ENCODE data around the gene OCLN. TPM values are rescaled to one million over a fixed set of nuclear protein-coding genes. Genes with fewer than 3 reads are reported as not detected.
"Not testable (repeated sequence)": the region's sequence is repeated elsewhere in the genome, so short reads cannot be mapped to it uniquely, and the experiment has no call there.

OCLN gene
- total RNA-seq, 1 donor from 2014 or later: 76.9 TPM

DNA sequence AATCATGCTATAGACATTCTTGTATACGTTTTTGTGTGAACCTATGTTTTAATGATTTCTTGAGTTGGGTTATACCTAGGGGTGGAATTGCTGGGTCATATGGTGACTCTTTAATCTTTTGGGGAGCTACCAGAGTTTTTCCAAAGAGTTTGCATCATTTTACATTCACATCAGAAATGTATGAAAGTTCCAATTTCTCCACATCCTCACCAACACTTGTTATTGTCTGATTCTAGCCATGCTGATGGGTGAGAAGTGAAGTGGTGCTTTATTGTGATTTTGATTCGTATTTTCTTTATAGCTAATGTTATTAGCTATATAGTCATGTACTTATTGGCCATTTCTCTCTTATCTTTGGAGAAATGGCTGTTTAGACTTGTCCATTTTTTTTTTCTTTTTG is 18.1 kb downstream of the OCLN start:
- Histone ChIP-seq H3K27me3 (ENCODE audit: control insufficient read depth, insufficient read depth, low read length) (no peaks in the 10 kb centered on the region), H3K36me3 (ENCODE audit: control insufficient read depth, insufficient read depth, low read length) (peaks cover 2% of the 10 kb centered on the region), H3K4me3 (ENCODE audit: low read depth, low read length) (no peak overlapping the region)
- DNase-seq (ENCODE audit: low read depth): no peak
- FAIRE-seq: no peak
- TF ChIP-seq CTCF (IDR thresholded peaks at IDR 0.05; ENCODE audit: insufficient read depth, low read length, severe bottlenecking): no peak

DNA sequence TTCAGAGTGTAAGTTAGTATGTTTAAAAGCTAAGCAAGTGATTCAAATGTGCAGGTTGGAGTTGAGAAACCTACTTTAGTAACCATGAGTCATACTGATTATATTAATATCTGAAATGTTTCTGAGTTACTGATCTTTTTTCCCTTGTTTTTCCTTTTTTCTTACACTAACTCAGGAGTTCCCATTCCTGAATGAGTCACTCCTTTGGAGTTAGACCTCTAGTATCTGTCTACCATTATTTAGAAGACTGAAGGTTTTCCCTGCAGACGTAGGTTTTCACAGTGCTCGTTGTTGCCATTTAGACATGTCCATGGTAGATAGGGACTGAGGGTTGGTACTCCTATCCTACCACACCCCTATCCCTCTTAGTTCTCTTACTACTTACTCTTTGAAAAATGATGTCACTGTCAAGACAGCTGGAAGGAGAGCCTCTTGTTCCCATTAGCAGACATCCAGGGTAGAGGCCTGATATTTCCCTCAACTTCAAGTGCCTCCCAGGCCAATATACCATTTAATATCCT is 20.2 kb downstream of the OCLN start:
- no peak for TF ChIP-seq CTCF (IDR thresholded peaks at IDR 0.05; ENCODE audit: insufficient read depth, low read length, severe bottlenecking)
- DNase-seq (ENCODE audit: low read depth) (peak; percentile 82), FAIRE-seq (no peak)
- Histone ChIP-seq H3K27me3 (ENCODE audit: control insufficient read depth, insufficient read depth, low read length) (no peaks in the 10 kb centered on the region), H3K36me3 (ENCODE audit: control insufficient read depth, insufficient read depth, low read length) (peaks cover 2% of the 10 kb centered on the region), H3K4me3 (ENCODE audit: low read depth, low read length) (no peak overlapping the region)

- DNase-seq (ENCODE audit: low read depth); FAIRE-seq; H3K4me3 ChIP-seq (ENCODE audit: low read depth, low read length); H3K27me3 ChIP-seq (ENCODE audit: control insufficient read depth, insufficient read depth, low read length); H3K36me3 ChIP-seq (ENCODE audit: control insufficient read depth, insufficient read depth, low read length): not testable (repeated sequence)
Measured at GRCh38 chr5:69515570-69515969, 23.0 kb downstream of the OCLN start.

- no peak for TF ChIP-seq CTCF (IDR thresholded peaks at IDR 0.05; ENCODE audit: insufficient read depth, low read length, severe bottlenecking)
- Histone ChIP-seq H3K36me3 (ENCODE audit: control insufficient read depth, insufficient read depth, low read length) (no peaks in the 10 kb centered on the region), H3K27me3 (ENCODE audit: control insufficient read depth, insufficient read depth, low read length) (no peaks in the 10 kb centered on the region), H3K4me3 (ENCODE audit: low read depth, low read length) (no peak overlapping the region)
- no peak for DNase-seq (ENCODE audit: low read depth)
- FAIRE-seq: no peak
Measured at GRCh38 chr5:69516769-69517168, 24.2 kb downstream of the OCLN start.

DNA sequence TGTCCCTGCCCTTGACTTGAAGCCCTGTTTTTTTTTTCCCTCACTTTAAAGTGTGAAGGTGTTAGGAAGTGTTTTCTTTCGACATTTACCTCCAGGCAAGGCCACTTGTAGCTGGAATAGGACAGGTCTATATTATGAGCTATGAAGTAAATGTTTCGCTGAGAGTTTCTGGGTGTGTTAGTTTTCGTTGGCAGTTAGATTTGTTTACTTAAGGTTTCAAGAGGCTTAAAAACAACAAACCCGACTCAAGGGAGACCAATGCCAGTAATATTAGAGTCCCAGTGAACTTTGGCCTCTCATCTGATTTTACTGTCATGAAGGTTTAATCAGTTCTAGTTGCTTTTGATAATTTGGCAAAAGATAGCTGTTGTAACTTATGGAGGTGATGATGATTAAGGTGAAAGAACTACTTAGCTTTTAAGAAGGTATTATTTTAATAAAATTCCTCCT is 25.2 kb downstream of the OCLN start:
- peak; percentile 96 for DNase-seq (ENCODE audit: low read depth)
- TF ChIP-seq CTCF (IDR thresholded peaks at IDR 0.05; ENCODE audit: insufficient read depth, low read length, severe bottlenecking): no peak
- no peak for FAIRE-seq

DNA sequence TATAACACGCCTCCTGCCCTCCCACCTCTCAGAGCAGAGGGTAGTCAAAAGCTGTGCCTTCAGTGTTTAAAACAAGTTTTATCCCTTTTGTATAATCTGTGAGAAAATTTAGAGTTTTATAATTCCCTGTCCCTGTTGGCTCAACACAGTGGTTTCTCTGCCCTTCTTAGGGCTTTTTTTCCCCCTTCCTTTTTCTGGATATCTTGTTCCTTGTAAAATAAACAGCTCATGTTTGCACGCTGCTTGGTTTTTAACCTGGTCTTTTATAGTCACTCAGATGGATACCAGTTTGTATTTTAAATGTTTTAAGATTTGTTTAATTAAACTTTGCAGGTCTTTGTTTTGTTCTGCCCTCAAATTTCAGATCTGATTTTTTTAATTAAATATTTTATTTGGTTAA is 26.7 kb downstream of the OCLN start:
- Histone ChIP-seq H3K27me3 (ENCODE audit: control insufficient read depth, insufficient read depth, low read length) (no peaks in the 10 kb centered on the region), H3K4me3 (ENCODE audit: low read depth, low read length) (no peak overlapping the region), H3K36me3 (ENCODE audit: control insufficient read depth, insufficient read depth, low read length) (no peaks in the 10 kb centered on the region)
- TF ChIP-seq CTCF (IDR thresholded peaks at IDR 0.05; ENCODE audit: insufficient read depth, low read length, severe bottlenecking): no peak
- DNase-seq (ENCODE audit: low read depth) (no peak), FAIRE-seq (no peak)

More for the DNA sequence above, 25.2 kb downstream of the OCLN start:
- H3K36me3 ChIP-seq (ENCODE audit: control insufficient read depth, insufficient read depth, low read length): no peaks in the 10 kb centered on the region
- H3K27me3 ChIP-seq (ENCODE audit: control insufficient read depth, insufficient read depth, low read length): no peaks in the 10 kb centered on the region
- no peak overlapping the region for H3K4me3 ChIP-seq (ENCODE audit: low read depth, low read length)

All from bronchial epithelial cell (primary cell).